ENCODE data around the gene SFTPA1. TPM values are rescaled to one million over a fixed set of nuclear protein-coding genes. Genes with fewer than 3 reads are reported as not detected.
"Not testable (repeated sequence)": the region's sequence is repeated elsewhere in the genome, so short reads cannot be mapped to it uniquely, and the experiment has no call there.

Gene SFTPA1
- total and polyA plus RNA-seq, 4 donors: 3,653 to 8,195 (median 5,428) TPM

- Histone ChIP-seq H3K9me3 (ENCODE audit: control insufficient read depth in 4 of 4, insufficient read depth in 3 of 4, low read length in 3 of 4) (no peaks in the 10 kb centered on the region), H3K27ac (ENCODE audit: low read depth in 1 of 2, low read length in 1 of 2) (no peak overlapping the region), H3K4me1 (ENCODE audit: control insufficient read depth in 5 of 5, insufficient read depth in 5 of 5, low read length in 5 of 5) (no peaks in the 10 kb centered on the region), H3K4me3 (no peak overlapping the region), H3K36me3 (ENCODE audit: control insufficient read depth in 4 of 4, insufficient read depth in 4 of 4, low read length in 4 of 4) (no peaks in the 10 kb centered on the region), H3K9ac (ENCODE audit: insufficient read depth in 1 of 2, low read length in 2 of 2) (no peak overlapping the region), H3K27me3 (ENCODE audit: control insufficient read depth in 3 of 3, insufficient read depth in 3 of 3, low read length in 2 of 3) (no peaks in the 10 kb centered on the region)
- WGBS, 2 donors: 94 to 95% methylated on average over 3 of the region's 3 CpGs
- TF ChIP-seq CTCF (IDR thresholded peaks at IDR 0.05; ENCODE audit: control extremely low read depth, extremely low read depth): no peak
- ATAC-seq (ENCODE audit: insufficient read depth, low FRiP score): no peak
- no peak for DNase-seq
These were observed 27.6 kb downstream of the SFTPA1 start for GRCh38 chr10:79638318-79638717.

GRCh38 chr10:79652695-79653094 lies 42.0 kb downstream of the SFTPA1 start:
- not testable (repeated sequence) for H3K4me1 ChIP-seq (ENCODE audit: control insufficient read depth in 5 of 5, insufficient read depth in 5 of 5, low read length in 5 of 5); DNase-seq; H3K9me3 ChIP-seq (ENCODE audit: control insufficient read depth in 4 of 4, insufficient read depth in 3 of 4, low read length in 3 of 4); H3K36me3 ChIP-seq (ENCODE audit: control insufficient read depth in 4 of 4, insufficient read depth in 4 of 4, low read length in 4 of 4); H3K27me3 ChIP-seq (ENCODE audit: control insufficient read depth in 3 of 3, insufficient read depth in 3 of 3, low read length in 2 of 3); H3K9ac ChIP-seq (ENCODE audit: insufficient read depth in 1 of 2, low read length in 2 of 2); H3K27ac ChIP-seq (ENCODE audit: low read depth in 1 of 2, low read length in 1 of 2); ATAC-seq (ENCODE audit: insufficient read depth, low FRiP score); H3K4me3 ChIP-seq
- 89 to 93% methylated on average over 2 of the region's 2 CpGs for WGBS, 2 donors

GRCh38 chr10:79663287-79663686 lies 52.5 kb downstream of the SFTPA1 start:
- not testable (repeated sequence) for H3K27ac ChIP-seq (ENCODE audit: low read depth in 1 of 2, low read length in 1 of 2); H3K9me3 ChIP-seq (ENCODE audit: control insufficient read depth in 4 of 4, insufficient read depth in 3 of 4, low read length in 3 of 4); ATAC-seq (ENCODE audit: insufficient read depth, low FRiP score); H3K4me3 ChIP-seq; H3K27me3 ChIP-seq (ENCODE audit: control insufficient read depth in 3 of 3, insufficient read depth in 3 of 3, low read length in 2 of 3); DNase-seq; H3K4me1 ChIP-seq (ENCODE audit: control insufficient read depth in 5 of 5, insufficient read depth in 5 of 5, low read length in 5 of 5); H3K36me3 ChIP-seq (ENCODE audit: control insufficient read depth in 4 of 4, insufficient read depth in 4 of 4, low read length in 4 of 4); H3K9ac ChIP-seq (ENCODE audit: insufficient read depth in 1 of 2, low read length in 2 of 2)

- H3K9me3 ChIP-seq (ENCODE audit: control insufficient read depth in 4 of 4, insufficient read depth in 3 of 4, low read length in 3 of 4); ATAC-seq (ENCODE audit: insufficient read depth, low FRiP score); H3K27ac ChIP-seq (ENCODE audit: low read depth in 1 of 2, low read length in 1 of 2); H3K27me3 ChIP-seq (ENCODE audit: control insufficient read depth in 3 of 3, insufficient read depth in 3 of 3, low read length in 2 of 3); H3K9ac ChIP-seq (ENCODE audit: insufficient read depth in 1 of 2, low read length in 2 of 2); H3K4me3 ChIP-seq; H3K36me3 ChIP-seq (ENCODE audit: control insufficient read depth in 4 of 4, insufficient read depth in 4 of 4, low read length in 4 of 4); H3K4me1 ChIP-seq (ENCODE audit: control insufficient read depth in 5 of 5, insufficient read depth in 5 of 5, low read length in 5 of 5); DNase-seq: not testable (repeated sequence)
- 65 to 78% methylated on average over 3 to 4 of the region's 4 CpGs for WGBS, 2 donors
These were observed 53.9 kb downstream of the SFTPA1 start for GRCh38 chr10:79664686-79665085.

Other genes starting within 250 kb of the SFTPA1 start
- 10 to 100 TPM; 12.2 to 33.5 TPM for gene ZCCHC24, start 165.3 kb upstream of the SFTPA1 start, total RNA-seq
- gene ZCCHC24, start 165.3 kb upstream of the SFTPA1 start, polyA plus RNA-seq: 10 to 100 TPM; 10.4 to 14.8 TPM
- under 1 TPM; 0.14 to 0.77 TPM for gene EIF5AL1, start 98.4 kb upstream of the SFTPA1 start, total RNA-seq
- gene EIF5AL1, start 98.4 kb upstream of the SFTPA1 start, polyA plus RNA-seq: under 1 TPM; 0.61 to 0.88 TPM
- 1,000 to 10,000 TPM in 1 of 2 donors, 100 to 1,000 TPM in 1; 921 to 7,888 TPM for gene SFTPA2, start 50.5 kb upstream of the SFTPA1 start, total RNA-seq
- gene SFTPA2, start 50.5 kb upstream of the SFTPA1 start, polyA plus RNA-seq: over 10,000 TPM in 1 of 2 donors, 1,000 to 10,000 TPM in 1; 4,237 to 22,611 TPM
- gene NUTM2B, start 92.3 kb downstream of the SFTPA1 start, total RNA-seq: 1 to 10 TPM in 1 of 2 donors, under 1 TPM in 1; 0.31 to 1.3 TPM
- 1 to 10 TPM in 1 of 2 donors, under 1 TPM in 1; 0.07 to 1.7 TPM for gene NUTM2B, start 92.3 kb downstream of the SFTPA1 start, polyA plus RNA-seq
- 1 to 10 TPM in 1 of 2 donors, under 1 TPM in 1; 0.31 to 1.1 TPM for gene NUTM2E, start 215.8 kb downstream of the SFTPA1 start, total RNA-seq
- gene NUTM2E, start 215.8 kb downstream of the SFTPA1 start, polyA plus RNA-seq: under 1 TPM; 0.71 to 0.85 TPM